K562 (cell line): ENCODE data around the gene CCDC88C. TPM values are rescaled to one million over a fixed set of nuclear protein-coding genes. Genes with fewer than 3 reads are reported as not detected.

Experiments
- ATAC-seq: fragments of 200-7000 bp; cut with Tn5 transposase; 3 replicates; pipeline ENCODE4 v1.9.1; 2020; ENCODE audit warnings: moderate library complexity
- Bru-seq: library from RNA; stranded (reverse); fragments of 400-500 nt; gene quantifications from one replicate; lab custom pipeline; 2021; lab: Mats Ljungman, UMichigan
- BruChase-seq, 2 experiments: library from RNA; stranded (reverse); fragments of 400-500 nt; gene quantifications; one replicate each; lab custom pipeline; 2021; lab: Mats Ljungman, UMichigan
- BruUV-seq: library from RNA; stranded (reverse); fragments of 400-500 nt; replicated peaks from 2 replicates; lab custom pipeline; 2021; lab: Mats Ljungman, UMichigan
- CTCF ChIA-PET: fragments of 300-600 bp; formaldehyde crosslinking; extraction: SDS; loops from one replicate; lab custom pipeline; 2021; ENCODE audit warnings: low intra/inter-chr PET ratio; lab: Yijun Ruan, JAX
- POLR2A ChIA-PET: fragments of 300-600, 350-650 bp; sonication (Branson Sonifier 250); formaldehyde crosslinking; extraction: SDS; loops from one replicate; lab custom pipeline; 2021; ENCODE audit warnings: antibody characterized with exemption, inconsistent platforms; lab: Yijun Ruan, JAX
- DNase-seq, 4 experiments: peaks; one replicate each; pipeline versions ENCODE4 v3.0.0 to v3.0.0-alpha.2; 2011 to 2018; ENCODE audit warnings: low spot score in 3 of 4, mixed read lengths in 3 of 4; ENCODE audit errors: extremely low read depth in 1 of 4
- FAIRE-seq: peaks from 2 replicates; lab custom pipeline; 2011; peaks lifted over from hg19 to GRCh38; lab: Jason Lieb, UNC
- H2AFZ ChIP-seq: 2 replicates; pipeline ENCODE4 v1.6.0; 2011; ENCODE audit warnings: low read depth, low read length, control low read depth, inconsistent platforms
- H3K27ac ChIP-seq: fragments of 200-600 bp; 3 replicates; pipeline ENCODE4 v1.8.0; 2011; ENCODE audit warnings: low read depth, mild to moderate bottlenecking, control low read depth, inconsistent platforms, low read length, moderate library complexity, mixed read lengths; ENCODE audit errors: extremely low read depth
- H3K27me3 ChIP-seq, 2 experiments: fragments of 300-600 bp in 1 of 2; 2 replicates in 1 of 2; 3 replicates in 1 of 2; pipeline versions ENCODE4 v1.6.0 to v1.8.0; 2011; ENCODE audit warnings: inconsistent platforms in 2 of 2, low read length in 2 of 2, mild to moderate bottlenecking in 1 of 2, mixed read lengths in 1 of 2, moderate library complexity in 1 of 2; ENCODE audit not compliant: control insufficient read depth in 2 of 2, insufficient read depth in 2 of 2
- H3K36me3 ChIP-seq: fragments of 300-600 bp; 3 replicates; pipeline ENCODE4 v1.8.0; 2011; ENCODE audit warnings: mild to moderate bottlenecking, low read length, inconsistent platforms; ENCODE audit not compliant: control insufficient read depth, insufficient read depth
- H3K4me1 ChIP-seq, 2 experiments: fragments of 200-600 bp in 1 of 2; replicated peaks in 1 of 2; 2 replicates in 1 of 2; 3 replicates in 1 of 2; pipeline versions ENCODE4 v1.5.1 to v1.8.0; 2011; ENCODE audit warnings: inconsistent platforms in 2 of 2, low read length in 2 of 2, mild to moderate bottlenecking in 1 of 2, mixed read lengths in 1 of 2, moderate library complexity in 1 of 2; ENCODE audit not compliant: control insufficient read depth in 2 of 2, insufficient read depth in 2 of 2
- H3K4me2 ChIP-seq: 2 replicates; pipeline ENCODE4 v1.6.1; 2011; ENCODE audit warnings: low read length, control low read depth, inconsistent platforms, mixed read lengths; ENCODE audit not compliant: insufficient read depth
- H3K4me3 ChIP-seq: fragments of 200-600 bp; sonication (generic), shearing (Covaris generic); 2 replicates; pipeline ENCODE4 v1.5.1; 2016; ENCODE audit warnings: control low read depth, inconsistent platforms
- H3K79me2 ChIP-seq: fragments of 200-600 bp; 3 replicates; pipeline ENCODE4 v1.8.0; 2011; ENCODE audit warnings: low read length, inconsistent platforms; ENCODE audit not compliant: control insufficient read depth, insufficient read depth
- H3K9ac ChIP-seq, 2 experiments: 2 replicates each; pipeline versions ENCODE4 v1.6.0 to v1.6.1; 2011; ENCODE audit warnings: low read depth in 2 of 2, low read length in 2 of 2, control low read depth in 1 of 2, inconsistent platforms in 1 of 2, mild to moderate bottlenecking in 1 of 2, mixed read lengths in 1 of 2; ENCODE audit not compliant: insufficient read depth in 1 of 2
- H3K9me1 ChIP-seq: one replicate; pipeline ENCODE4 v1.6.0; 2011; ENCODE audit warnings: inconsistent platforms, mild to moderate bottlenecking, low read length, moderate library complexity; ENCODE audit not compliant: control insufficient read depth, insufficient read depth
- H3K9me3 ChIP-seq: replicated peaks from 2 replicates; pipeline ENCODE4 v1.5.1; 2011; ENCODE audit warnings: low read depth, low read length, inconsistent platforms; ENCODE audit not compliant: control insufficient read depth, insufficient read depth
- H4K20me1 ChIP-seq: replicated peaks from 2 replicates; pipeline ENCODE4 v1.6.1; 2011; ENCODE audit warnings: low read length, inconsistent platforms, mixed read lengths; ENCODE audit not compliant: control insufficient read depth, insufficient read depth
- RBM17 ChIP-seq: fragments of 200-400 bp; formaldehyde crosslinking; IDR thresholded peaks from 2 replicates; pipeline ENCODE4 v1.6.1; 2017; ENCODE audit warnings: low read depth, mild to moderate bottlenecking, low read length, borderline replicate concordance
- SRSF1 ChIP-seq: fragments of 200-400 bp; formaldehyde crosslinking; IDR thresholded peaks from 2 replicates; pipeline ENCODE4 v1.6.1; 2017; ENCODE audit warnings: mild to moderate bottlenecking, low read depth, low read length, moderate library complexity
- VEZF1 ChIP-seq: fragments of 200-800 bp; sonication (Bioruptor generic); IDR thresholded peaks from 2 replicates; pipeline ENCODE4 v1.6.1; 2017; ENCODE audit warnings: missing genetic modification characterization, missing compliant biosample characterization
- ZNF174 ChIP-seq: fragments of 250-450 bp; sonication (Bioruptor Pico); IDR thresholded peaks from 2 replicates; pipeline ENCODE4 v1.4.0; 2020; ENCODE audit warnings: mild to moderate bottlenecking
- WGBS: fragments of 100-300 bp; shearing (Covaris generic); methylation state at CpG from one replicate; pipeline ENCODE4 v1.1.6; 2016; ENCODE audit warnings: low coverage, mixed read lengths; ENCODE audit not compliant: insufficient coverage; ENCODE audit errors: missing lambda C conversion rate; 5-methylcytosine and 5-hydroxymethylcytosine counted together
- in situ Hi-C: fragments of 300-500 bp; cut with MboI; formaldehyde crosslinking; loops from 4 replicates; pipeline ENCODE4 v1.15.0; 2018; ENCODE audit warnings: inconsistent platforms, mixed read lengths
- intact Hi-C: fragments of 100-400 bp; cut with micrococcal nuclease; formaldehyde crosslinking; loops from 2 replicates; pipeline ENCODE4 v1.14.2; 2022
- long read RNA-seq, 3 experiments: library from polyadenylated mRNA in 2 of 3; library from RNA in 1 of 3; unstranded in 2 of 3; stranded (forward) in 1 of 3; transcript quantifications; one replicate each; pipeline ENCODE4 v2.0.0, GENCODE V29; 2019 to 2022
- polyA minus RNA-seq, 3 experiments: library from RNA; depleted of rRNA, polyadenylated mRNA; stranded (reverse); fragments of >200 nt; gene quantifications; 2 replicates each; pipeline ENCODE4 v1.2.3, GENCODE V29; 2011
- polyA plus RNA-seq, 8 experiments: library from polyadenylated mRNA; depleted of rRNA in 4 of 8; stranded (reverse) in 5 of 8; unstranded in 3 of 8; fragments of >200 nt; fragmentation: Nextera tagmentation in 2 of 8; fragmentation: Illumina TruSeq in 1 of 8; extraction: Ambion mirVana in 2 of 8; extraction: Trizol in 1 of 8; gene quantifications; 2 replicates each; pipeline versions ENCODE4 v1.2.1 to v1.2.3, GENCODE V29; 2011 to 2014; ENCODE audit warnings: inconsistent platforms in 1 of 8, missing spikeins in 1 of 8
- total RNA-seq, 7 experiments: library from RNA; depleted of rRNA in 6 of 7; stranded (reverse); fragments of >200 nt in 6 of 7; fragmentation: Illumina TruSeq in 2 of 7; extraction: Trizol in 2 of 7; gene quantifications; 2 replicates each; pipeline versions ENCODE4 v1.2.1 to v1.2.3, GENCODE V29; 2011 to 2021; ENCODE audit warnings: low replicate concordance in 1 of 7
- TF ChIP-seq, protein P1 (sequence below): IDR thresholded peaks from 2 replicates; pipeline ENCODE4 v1.6.1; 2011; ENCODE audit warnings: borderline replicate concordance, low read depth, mild to moderate bottlenecking, moderate library complexity, low read length; ENCODE audit not compliant: insufficient read depth, poor library complexity, severe bottlenecking

CCDC88C gene, protein sequence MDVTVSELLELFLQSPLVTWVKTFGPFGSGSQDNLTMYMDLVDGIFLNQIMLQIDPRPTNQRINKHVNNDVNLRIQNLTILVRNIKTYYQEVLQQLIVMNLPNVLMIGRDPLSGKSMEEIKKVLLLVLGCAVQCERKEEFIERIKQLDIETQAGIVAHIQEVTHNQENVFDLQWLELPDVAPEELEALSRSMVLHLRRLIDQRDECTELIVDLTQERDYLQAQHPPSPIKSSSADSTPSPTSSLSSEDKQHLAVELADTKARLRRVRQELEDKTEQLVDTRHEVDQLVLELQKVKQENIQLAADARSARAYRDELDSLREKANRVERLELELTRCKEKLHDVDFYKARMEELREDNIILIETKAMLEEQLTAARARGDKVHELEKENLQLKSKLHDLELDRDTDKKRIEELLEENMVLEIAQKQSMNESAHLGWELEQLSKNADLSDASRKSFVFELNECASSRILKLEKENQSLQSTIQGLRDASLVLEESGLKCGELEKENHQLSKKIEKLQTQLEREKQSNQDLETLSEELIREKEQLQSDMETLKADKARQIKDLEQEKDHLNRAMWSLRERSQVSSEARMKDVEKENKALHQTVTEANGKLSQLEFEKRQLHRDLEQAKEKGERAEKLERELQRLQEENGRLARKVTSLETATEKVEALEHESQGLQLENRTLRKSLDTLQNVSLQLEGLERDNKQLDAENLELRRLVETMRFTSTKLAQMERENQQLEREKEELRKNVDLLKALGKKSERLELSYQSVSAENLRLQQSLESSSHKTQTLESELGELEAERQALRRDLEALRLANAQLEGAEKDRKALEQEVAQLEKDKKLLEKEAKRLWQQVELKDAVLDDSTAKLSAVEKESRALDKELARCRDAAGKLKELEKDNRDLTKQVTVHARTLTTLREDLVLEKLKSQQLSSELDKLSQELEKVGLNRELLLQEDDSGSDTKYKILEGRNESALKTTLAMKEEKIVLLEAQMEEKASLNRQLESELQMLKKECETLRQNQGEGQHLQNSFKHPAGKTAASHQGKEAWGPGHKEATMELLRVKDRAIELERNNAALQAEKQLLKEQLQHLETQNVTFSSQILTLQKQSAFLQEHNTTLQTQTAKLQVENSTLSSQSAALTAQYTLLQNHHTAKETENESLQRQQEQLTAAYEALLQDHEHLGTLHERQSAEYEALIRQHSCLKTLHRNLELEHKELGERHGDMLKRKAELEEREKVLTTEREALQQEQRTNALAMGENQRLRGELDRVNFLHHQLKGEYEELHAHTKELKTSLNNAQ (N-terminal part only)
- 100 and 139 TPM in 2 replicates for total RNA-seq (2011; cell fraction: chromatin; rRNA removed; ENCODE audit: low replicate concordance)
- total RNA-seq (2011; cell fraction: nucleolus; rRNA removed) = 63.0 and 67.6 TPM in 2 replicates
- total RNA-seq (2011; cell fraction: nucleoplasm; rRNA removed) = 63.9 and 65.4 TPM in 2 replicates
- total RNA-seq (2014; rRNA removed) (12.4 and 13.3 TPM in 2 replicates), total RNA-seq (2014; rRNA removed; fragmentation: Illumina TruSeq; extraction: Trizol) (11.2 and 12.9 TPM in 2 replicates), total RNA-seq (2015; rRNA removed; fragmentation: Illumina TruSeq; extraction: Trizol) (11.3 and 12.2 TPM in 2 replicates), total RNA-seq (2021) (16.8 and 22.5 TPM in 2 replicates), polyA plus RNA-seq (2011; rRNA removed) (7.5 and 8.2 TPM in 2 replicates), polyA plus RNA-seq (2014; fragmentation: Illumina TruSeq; extraction: Trizol) (8.4 and 9.3 TPM in 2 replicates), polyA plus RNA-seq (2014; fragmentation: Nextera tagmentation; extraction: Ambion mirVana) (under 1 TPM; 0.62 to 0.65 TPM), polyA plus RNA-seq (2014; rRNA removed) (10.7 and 11.4 TPM in 2 replicates), polyA minus RNA-seq (2011; rRNA and poly(A)+ RNA removed) (20.0 and 20.9 TPM in 2 replicates), Bru-seq, nascent RNA (percentile 65 among the genes with signal in this experiment), BruChase-seq, experiment 1, labeled RNA remaining after a 2-hour chase (percentile 60 among the genes with signal in this experiment), BruChase-seq, experiment 2, labeled RNA remaining after a 6-hour chase (percentile 62 among the genes with signal in this experiment)
- polyA plus RNA-seq (2011; cell fraction: cytosol; rRNA removed) = 5.8 and 6.7 TPM in 2 replicates
- 23.6 and 28.3 TPM in 2 replicates for polyA plus RNA-seq (2011; cell fraction: nucleus; rRNA removed)
- 8.6 and 10.1 TPM in 2 replicates for polyA plus RNA-seq (2012)
- polyA minus RNA-seq (2011; cell fraction: cytosol; rRNA and poly(A)+ RNA removed) = 7.9 and 12.8 TPM in 2 replicates
- polyA minus RNA-seq (2011; cell fraction: nucleus; rRNA and poly(A)+ RNA removed) = 22.8 and 36.1 TPM in 2 replicates
- long read RNA-seq, experiment 1, partial matches to known transcripts = 11 of 61 reads
- long read RNA-seq, experiment 1, other reads (novel, unspliced or antisense) = 50 of 61 reads
- long read RNA-seq, experiment 2, partial matches to known transcripts = 5 of 13 reads
- long read RNA-seq, experiment 2, other reads (novel, unspliced or antisense) = 6 of 13 reads
- long read RNA-seq, experiment 3, partial matches to known transcripts = 0 of 2 reads
- long read RNA-seq, experiment 3, other reads (novel, unspliced or antisense) = 2 of 2 reads

DNA sequence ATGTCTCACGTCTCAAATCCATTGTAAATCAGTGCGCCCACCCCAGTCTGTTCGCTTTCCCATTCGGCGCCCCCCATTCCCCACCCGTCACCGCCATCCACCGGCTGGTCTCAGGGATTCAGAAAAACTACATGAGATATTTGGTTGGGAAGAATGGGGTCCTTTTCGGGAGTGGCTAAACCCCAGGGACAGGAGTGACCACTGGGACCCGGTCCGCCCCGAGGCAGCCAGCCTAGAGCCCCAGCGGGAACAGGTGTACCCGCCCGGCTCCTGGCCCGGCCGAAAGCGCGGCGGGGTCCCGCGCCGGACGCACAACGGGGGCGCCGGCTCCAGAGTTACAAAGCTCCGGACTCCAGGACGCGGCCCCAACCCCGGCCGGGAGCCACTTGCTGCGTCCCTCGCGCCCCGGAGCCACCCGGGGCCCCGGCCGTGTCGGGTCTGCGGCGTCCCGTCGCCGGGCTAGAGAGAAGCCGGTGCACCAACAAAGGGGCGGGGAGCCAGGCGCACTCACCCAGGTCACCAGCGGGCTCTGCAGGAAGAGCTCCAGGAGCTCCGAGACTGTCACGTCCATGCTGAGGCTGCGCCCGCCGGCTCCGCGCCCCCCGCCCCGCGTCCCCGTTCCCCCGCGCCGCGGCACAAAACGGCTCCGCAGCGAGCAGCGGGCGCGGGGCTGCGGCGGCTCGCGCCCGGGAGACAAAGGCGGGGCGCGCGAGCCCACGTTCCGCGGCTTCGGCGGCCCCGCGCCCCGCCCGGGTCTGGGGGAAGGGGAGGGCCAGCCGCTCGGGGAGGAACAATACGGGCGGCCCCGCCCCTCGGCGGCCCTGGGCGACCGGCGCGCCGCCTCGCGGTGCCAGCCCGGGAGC is at the start of gene CCDC88C:
Gene CCDC88C (minus strand): TSS at position 701 of the 863 bp plus-strand sequence. CDS start 130 bp downstream, at position 571.
- peak; percentile 46 for FAIRE-seq
- peak within 1 kb of the TSS; percentile 97 for H2AFZ ChIP-seq
- H3K4me2 ChIP-seq = peak within 1 kb of the TSS; percentile 84
- H3K36me3 ChIP-seq = peaks cover 33% of the 10 kb centered on the region; the same call in 2 of the 3 replicates
- in situ Hi-C loops (no loop called here), intact Hi-C loops (loop anchor here (5.0 to 10.0 kb wide), 2 partner anchors 55 to 243 kb away; no protein-coding TSS in a partner anchor)
- H4K20me1 ChIP-seq = no peaks in the 10 kb centered on the region
- POLR2A ChIA-PET = interaction anchor here (1.0 to 1.3 kb wide), 2 partner anchors 68 to 91 kb away, joined by 3 to 5 read pairs; no protein-coding TSS in a partner anchor
- BruUV-seq = no TSS peak
- ATAC-seq = peak; percentile 72
- no peaks in the 10 kb centered on the region for H3K9me1 ChIP-seq
- H3K4me1 ChIP-seq = peaks cover 18 to 27% of the 10 kb centered on the region in 2 experiments; a peak in 4 of 5 replicates
- H3K79me2 ChIP-seq = peaks cover 41% of the 10 kb centered on the region
- CTCF ChIA-PET = interaction anchor here (1.8 kb wide), 1 partner anchor 93 kb away, joined by 8 read pairs; no protein-coding TSS in a partner anchor
- H3K27me3 ChIP-seq = no peaks in the 10 kb centered on the region
- peak within 1 kb of the TSS; percentile 82 for H3K27ac ChIP-seq
- DNase-seq = peak in 3 of 4 experiments; percentile 16 to 85 (median 77)
- under 1% methylated on average over 37 of the region's 103 CpGs for WGBS
- H3K9ac ChIP-seq = peak within 1 kb of the TSS; percentile 73 to 93
- no peaks in the 10 kb centered on the region for H3K9me3 ChIP-seq
- H3K4me3 ChIP-seq = peak within 1 kb of the TSS; percentile 76
- TF ChIP-seq, protein P1, sequence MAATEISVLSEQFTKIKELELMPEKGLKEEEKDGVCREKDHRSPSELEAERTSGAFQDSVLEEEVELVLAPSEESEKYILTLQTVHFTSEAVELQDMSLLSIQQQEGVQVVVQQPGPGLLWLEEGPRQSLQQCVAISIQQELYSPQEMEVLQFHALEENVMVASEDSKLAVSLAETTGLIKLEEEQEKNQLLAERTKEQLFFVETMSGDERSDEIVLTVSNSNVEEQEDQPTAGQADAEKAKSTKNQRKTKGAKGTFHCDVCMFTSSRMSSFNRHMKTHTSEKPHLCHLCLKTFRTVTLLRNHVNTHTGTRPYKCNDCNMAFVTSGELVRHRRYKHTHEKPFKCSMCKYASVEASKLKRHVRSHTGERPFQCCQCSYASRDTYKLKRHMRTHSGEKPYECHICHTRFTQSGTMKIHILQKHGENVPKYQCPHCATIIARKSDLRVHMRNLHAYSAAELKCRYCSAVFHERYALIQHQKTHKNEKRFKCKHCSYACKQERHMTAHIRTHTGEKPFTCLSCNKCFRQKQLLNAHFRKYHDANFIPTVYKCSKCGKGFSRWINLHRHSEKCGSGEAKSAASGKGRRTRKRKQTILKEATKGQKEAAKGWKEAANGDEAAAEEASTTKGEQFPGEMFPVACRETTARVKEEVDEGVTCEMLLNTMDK = peak; percentile 56
- TF ChIP-seq ZNF174 (no peak), SRSF1 (no peak), VEZF1 (CRISPR knock-in tag) (peak; percentile 86), RBM17 (no peak)
